GM18861 (cell line): Measurements from ENCODE around the gene ZDHHC22.

Source experiments
- ATAC-seq: cut with Tn5 transposase; IDR thresholded peaks from one replicate; pipeline ENCODE4 v1.9.1; 2021; ENCODE audit not compliant: unreplicated experiment

The ZDHHC22 gene

GRCh38 chr14:77084985-77085384, 56.6 kb downstream of the ZDHHC22 start:
- ATAC-seq = no peak

GRCh38 chr14:77083082-77083481, 58.5 kb downstream of the ZDHHC22 start:
- no peak for ATAC-seq

GRCh38 chr14:77082356-77082755, 59.2 kb downstream of the ZDHHC22 start:
- no peak for ATAC-seq
